Mesenchymal stem cell (in vitro differentiated cells and primary cell): ENCODE data around the gene SLC39A8. TPM values are rescaled to one million over a fixed set of nuclear protein-coding genes. Genes with fewer than 3 reads are reported as not detected.

Experiments used
- DNase-seq: peaks from one replicate; pipeline ENCODE4 v3.0.0-alpha.2; 2013
- H2AFZ ChIP-seq: one replicate; pipeline ENCODE4 v1.6.1; 2013; ENCODE audit warnings: low read depth, mild to moderate bottlenecking, control low read depth, inconsistent platforms, low read length, moderate library complexity
- H2AK5ac ChIP-seq: 2 replicates; pipeline ENCODE4 v1.6.1; 2013; ENCODE audit warnings: low read length, moderate library complexity, mild to moderate bottlenecking, inconsistent platforms; ENCODE audit not compliant: severe bottlenecking
- H2BK120ac ChIP-seq: one replicate; pipeline ENCODE4 v1.6.1; 2013; ENCODE audit warnings: low read depth, mild to moderate bottlenecking, inconsistent platforms, low read length, moderate library complexity
- H2BK12ac ChIP-seq, 2 experiments: one replicate each; pipeline ENCODE4 v1.6.1; 2013; ENCODE audit warnings: inconsistent platforms in 2 of 2, low read length in 2 of 2, mild to moderate bottlenecking in 2 of 2, moderate library complexity in 2 of 2, control low read depth in 1 of 2
- H2BK15ac ChIP-seq: one replicate; pipeline ENCODE4 v1.6.1; 2013; ENCODE audit warnings: mild to moderate bottlenecking, low read depth, inconsistent platforms; ENCODE audit not compliant: poor library complexity, severe bottlenecking
- H2BK5ac ChIP-seq: 2 replicates; pipeline ENCODE4 v1.6.1; 2013; ENCODE audit warnings: low read depth, mild to moderate bottlenecking, low read length, control low read depth, inconsistent platforms; ENCODE audit not compliant: poor library complexity, severe bottlenecking
- H3K14ac ChIP-seq, 2 experiments: one replicate each; pipeline ENCODE4 v1.6.1; 2013; ENCODE audit warnings: inconsistent platforms in 2 of 2, low read length in 2 of 2, control low read depth in 1 of 2, mild to moderate bottlenecking in 1 of 2, moderate library complexity in 1 of 2
- H3K18ac ChIP-seq, 2 experiments: one replicate each; pipeline ENCODE4 v1.6.1; 2013; ENCODE audit warnings: inconsistent platforms in 2 of 2, low read length in 2 of 2, control low read depth in 1 of 2, low read depth in 1 of 2, mild to moderate bottlenecking in 1 of 2
- H3K23ac ChIP-seq, 2 experiments: one replicate each; pipeline ENCODE4 v1.6.1; 2013; ENCODE audit warnings: inconsistent platforms in 2 of 2, low read length in 2 of 2, mild to moderate bottlenecking in 2 of 2, moderate library complexity in 2 of 2, control low read depth in 1 of 2
- H3K27ac ChIP-seq: 2 replicates; pipeline ENCODE4 v1.5.1; 2013; ENCODE audit warnings: mild to moderate bottlenecking, moderate library complexity, low read length, control low read depth, inconsistent platforms; ENCODE audit not compliant: poor library complexity, severe bottlenecking
- H3K27me3 ChIP-seq, 2 experiments: 2 replicates each; pipeline versions ENCODE4 v1.6.1 to v1.7.0; 2013; ENCODE audit warnings: low read length in 2 of 2, mild to moderate bottlenecking in 2 of 2, moderate library complexity in 2 of 2, control low read depth in 1 of 2, inconsistent platforms in 1 of 2; ENCODE audit not compliant: control insufficient read depth in 1 of 2, insufficient read depth in 1 of 2
- H3K36me3 ChIP-seq, 2 experiments: 2 replicates each; pipeline versions ENCODE4 v1.6.1 to v1.7.0; 2013; ENCODE audit warnings: low read length in 2 of 2, control low read depth in 1 of 2, inconsistent platforms in 1 of 2, low read depth in 1 of 2, mild to moderate bottlenecking in 1 of 2; ENCODE audit not compliant: insufficient read depth in 2 of 2, control insufficient read depth in 1 of 2
- H3K4ac ChIP-seq, 2 experiments: one replicate each; pipeline ENCODE4 v1.6.1; 2013; ENCODE audit warnings: inconsistent platforms in 2 of 2, low read length in 2 of 2, mild to moderate bottlenecking in 2 of 2, moderate library complexity in 2 of 2, control low read depth in 1 of 2, low read depth in 1 of 2
- H3K4me1 ChIP-seq: 2 replicates; pipeline ENCODE4 v1.6.1; 2013; ENCODE audit warnings: low read depth, low read length, control low read depth; ENCODE audit not compliant: control insufficient read depth, insufficient read depth
- H3K4me2 ChIP-seq: 2 replicates; pipeline ENCODE4 v1.6.1; 2013; ENCODE audit warnings: low read length, mild to moderate bottlenecking, inconsistent platforms; ENCODE audit not compliant: poor library complexity, severe bottlenecking
- H3K4me3 ChIP-seq, 2 experiments: 2 replicates each; pipeline versions ENCODE4 v1.5.1 to v1.7.0; 2013; ENCODE audit warnings: low read length in 2 of 2, mild to moderate bottlenecking in 2 of 2, control low read depth in 1 of 2, low read depth in 1 of 2; ENCODE audit not compliant: insufficient read depth in 1 of 2
- H3K79me1 ChIP-seq: replicated peaks from 2 replicates; pipeline ENCODE4 v1.6.1; 2013; ENCODE audit warnings: mild to moderate bottlenecking, control low read depth, low read length, inconsistent platforms; ENCODE audit not compliant: poor library complexity, severe bottlenecking
- H3K9ac ChIP-seq: 2 replicates; pipeline ENCODE4 v1.7.0; 2013; ENCODE audit warnings: mild to moderate bottlenecking, low read length, moderate library complexity
- H3K9me3 ChIP-seq: 2 replicates; pipeline ENCODE4 v1.7.0; 2013; ENCODE audit warnings: mild to moderate bottlenecking, low read length; ENCODE audit not compliant: control insufficient read depth
- H4K8ac ChIP-seq: one replicate; pipeline ENCODE4 v1.6.1; 2013; ENCODE audit warnings: inconsistent platforms, mild to moderate bottlenecking, low read length, moderate library complexity
- H4K91ac ChIP-seq: one replicate; pipeline ENCODE4 v1.6.1; 2013; ENCODE audit warnings: mild to moderate bottlenecking, low read length, inconsistent platforms
- WGBS: methylation state at CpG from one replicate; pipeline ENCODE4 v1.1.7; 2013; ENCODE audit warnings: mixed read lengths; 5-methylcytosine and 5-hydroxymethylcytosine counted together
- small RNA-seq: library from polyadenylated mRNA; stranded (forward); fragments of <200 nt; extraction: miRNeasy Mini kit (QIAGEN cat#:217004); gene quantifications from one replicate; pipeline ENCODE3, GENCODE V24; 2013; ENCODE audit warnings: low read depth

The SLC39A8 gene

DNA sequence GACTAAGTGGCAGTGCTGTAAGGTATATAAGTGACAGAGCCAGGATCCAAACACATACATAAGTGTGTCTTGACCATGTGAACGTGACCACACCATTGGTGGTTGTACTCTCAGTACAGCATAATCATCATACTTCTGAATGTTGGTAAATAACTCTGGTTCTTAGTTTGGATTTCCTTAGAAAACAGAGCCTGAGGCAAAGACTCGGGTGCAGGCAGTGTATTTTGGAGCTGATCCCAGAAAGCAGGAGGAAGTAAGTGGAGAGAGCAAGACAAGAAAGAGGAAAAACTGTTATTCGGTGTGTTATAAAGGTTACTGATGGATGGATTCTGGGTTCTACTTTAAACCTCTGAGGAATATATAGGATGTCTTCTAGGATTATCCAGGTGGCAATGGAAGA, 127.9 kb downstream of the SLC39A8 start:
- no peaks in the 10 kb centered on the region for H3K9me3 ChIP-seq
- H3K14ac ChIP-seq: no peak overlapping the region
- no peak overlapping the region for H2BK5ac ChIP-seq
- no peak overlapping the region for H2BK12ac ChIP-seq
- H3K79me1 ChIP-seq: no peaks in the 10 kb centered on the region
- no peak overlapping the region for H2BK120ac ChIP-seq
- H3K9ac ChIP-seq: no peak overlapping the region
- no peak overlapping the region for H2AK5ac ChIP-seq
- no peak overlapping the region for H3K27ac ChIP-seq
- DNase-seq: no peak
- H4K91ac ChIP-seq: no peak overlapping the region
- H3K4me1 ChIP-seq: no peaks in the 10 kb centered on the region
- H3K4ac ChIP-seq: no peak overlapping the region
- H3K36me3 ChIP-seq: no peaks in the 10 kb centered on the region
- H3K18ac ChIP-seq: no peak overlapping the region
- WGBS: 85% methylated on average over 2 of the region's 3 CpGs
- H4K8ac ChIP-seq: no peak overlapping the region
- no peak overlapping the region for H2BK15ac ChIP-seq
- H3K4me2 ChIP-seq: no peak overlapping the region
- H3K27me3 ChIP-seq: no peaks in the 10 kb centered on the region
- no peak overlapping the region for H3K23ac ChIP-seq
- H3K4me3 ChIP-seq: no peak overlapping the region
- no peak overlapping the region for H2AFZ ChIP-seq

- Histone ChIP-seq H3K27me3 (no peaks in the 10 kb centered on the region), H3K4me1 (no peaks in the 10 kb centered on the region), H4K91ac (no peak overlapping the region), H3K9ac (no peak overlapping the region), H2AK5ac (no peak overlapping the region), H3K79me1 (no peaks in the 10 kb centered on the region), H3K36me3 (no peaks in the 10 kb centered on the region), H3K23ac (no peak overlapping the region), H3K14ac (no peak overlapping the region), H3K4me2 (no peak overlapping the region), H3K18ac (no peak overlapping the region), H4K8ac (no peak overlapping the region), H2BK5ac (no peak overlapping the region), H3K4ac (no peak overlapping the region), H3K4me3 (no peak overlapping the region), H2BK12ac (no peak overlapping the region), H3K27ac (no peak overlapping the region), H2BK120ac (no peak overlapping the region), H2BK15ac (no peak overlapping the region), H2AFZ (no peak overlapping the region), H3K9me3 (no peaks in the 10 kb centered on the region)
- WGBS: 83% methylated on average over 1 of the region's 3 CpGs
- DNase-seq: no peak
Measured at GRCh38 chr4:102216666-102217065, 128.6 kb downstream of the SLC39A8 start.

- Histone ChIP-seq H2BK5ac (no peak overlapping the region), H3K27ac (no peak overlapping the region), H3K4ac (no peak overlapping the region), H2AK5ac (no peak overlapping the region), H2BK15ac (no peak overlapping the region), H4K91ac (no peak overlapping the region), H3K36me3 (no peaks in the 10 kb centered on the region), H3K14ac (no peak overlapping the region), H3K4me3 (no peak overlapping the region), H3K23ac (no peak overlapping the region), H3K79me1 (no peaks in the 10 kb centered on the region), H3K27me3 (no peaks in the 10 kb centered on the region), H2AFZ (no peak overlapping the region), H3K18ac (no peak overlapping the region), H3K9me3 (no peaks in the 10 kb centered on the region), H2BK120ac (no peak overlapping the region), H3K4me2 (no peak overlapping the region), H3K4me1 (no peaks in the 10 kb centered on the region), H2BK12ac (no peak overlapping the region), H4K8ac (no peak overlapping the region), H3K9ac (no peak overlapping the region)
- DNase-seq: no peak
Measured at GRCh38 chr4:102213031-102213430, 132.3 kb downstream of the SLC39A8 start.

Small RNA genes within 50 kb of the gene (small RNA-seq; reads per million reads assigned to genes)
- gene RN7SL728P: not detected
